Breast epithelium (tissue), 3 donors: ENCODE measurements around the gene ETFB.
"Not testable (repeated sequence)": the region's sequence is repeated elsewhere in the genome, so short reads cannot be mapped to it uniquely, and the experiment has no call there.

Experiments
- POLR2A ChIP-seq: fragments of 450-650 bp; IDR thresholded peaks from one replicate; pipeline ENCODE4 v1.6.1; 2016; ENCODE audit warnings: antibody characterized with exemption, mild to moderate bottlenecking, moderate library complexity
- TF ChIP-seq, protein P1 (sequence below), 3 donors: fragments of 450-650 bp; IDR thresholded peaks; one replicate each; pipeline ENCODE4 v1.5.1; 2016 to 2017; ENCODE audit warnings: antibody characterized with exemption in 3 of 3, mild to moderate bottlenecking in 3 of 3, moderate library complexity in 3 of 3

DNA sequence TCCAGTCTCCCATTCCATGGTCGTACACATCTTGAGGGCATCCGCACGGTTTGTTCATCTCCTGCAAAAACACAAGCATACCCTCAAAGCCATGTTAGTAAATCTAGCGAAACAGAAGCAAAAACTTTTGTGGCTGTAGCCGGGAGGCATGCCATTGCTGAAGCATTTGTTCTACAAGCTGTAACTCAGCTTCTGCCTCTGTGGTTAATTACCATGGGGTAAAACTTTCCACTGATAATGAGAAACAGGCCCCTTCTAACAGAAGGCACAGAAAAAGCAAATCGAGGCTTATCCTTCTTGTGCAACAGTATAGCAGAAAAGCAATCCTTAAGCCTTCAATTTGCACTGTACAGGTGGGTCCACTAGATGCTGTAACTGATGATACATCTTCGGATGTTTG, 33.7 kb upstream of the ETFB start:
- TF ChIP-seq POLR2A: not testable (repeated sequence)
- TF ChIP-seq, protein P1, sequence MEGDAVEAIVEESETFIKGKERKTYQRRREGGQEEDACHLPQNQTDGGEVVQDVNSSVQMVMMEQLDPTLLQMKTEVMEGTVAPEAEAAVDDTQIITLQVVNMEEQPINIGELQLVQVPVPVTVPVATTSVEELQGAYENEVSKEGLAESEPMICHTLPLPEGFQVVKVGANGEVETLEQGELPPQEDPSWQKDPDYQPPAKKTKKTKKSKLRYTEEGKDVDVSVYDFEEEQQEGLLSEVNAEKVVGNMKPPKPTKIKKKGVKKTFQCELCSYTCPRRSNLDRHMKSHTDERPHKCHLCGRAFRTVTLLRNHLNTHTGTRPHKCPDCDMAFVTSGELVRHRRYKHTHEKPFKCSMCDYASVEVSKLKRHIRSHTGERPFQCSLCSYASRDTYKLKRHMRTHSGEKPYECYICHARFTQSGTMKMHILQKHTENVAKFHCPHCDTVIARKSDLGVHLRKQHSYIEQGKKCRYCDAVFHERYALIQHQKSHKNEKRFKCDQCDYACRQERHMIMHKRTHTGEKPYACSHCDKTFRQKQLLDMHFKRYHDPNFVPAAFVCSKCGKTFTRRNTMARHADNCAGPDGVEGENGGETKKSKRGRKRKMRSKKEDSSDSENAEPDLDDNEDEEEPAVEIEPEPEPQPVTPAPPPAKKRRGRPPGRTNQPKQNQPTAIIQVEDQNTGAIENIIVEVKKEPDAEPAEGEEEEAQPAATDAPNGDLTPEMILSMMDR (IDR thresholded peaks at IDR 0.05): not testable (repeated sequence)
